ENCODE data around the gene HIF1A.

The HIF1A gene

GRCh38 chr14:61716956-61717355 lies 21.6 kb downstream of the HIF1A start:
- no peak for DNase-seq (ENCODE audit: low spot score)
- in situ Hi-C loops (cut with MboI; ENCODE audit: low pct_unique_long_range_greater_than_20kb, low sequenced_read_pairs, unreplicated experiment) = no loop called here
- TF ChIP-seq CTCF (IDR thresholded peaks at IDR 0.05; ENCODE audit: extremely low read depth, insufficient read depth, missing control alignments) = no peak

- in situ Hi-C loops (cut with MboI; ENCODE audit: low pct_unique_long_range_greater_than_20kb, low sequenced_read_pairs, unreplicated experiment) = no loop called here
- TF ChIP-seq CTCF (IDR thresholded peaks at IDR 0.05; ENCODE audit: extremely low read depth, insufficient read depth, missing control alignments) = no peak
- DNase-seq (ENCODE audit: low spot score) = no peak
Measured at GRCh38 chr14:61718039-61718438, 22.7 kb downstream of the HIF1A start.

- DNase-seq (ENCODE audit: low spot score) = no peak
- in situ Hi-C loops (cut with MboI; ENCODE audit: low pct_unique_long_range_greater_than_20kb, low sequenced_read_pairs, unreplicated experiment) = no loop called here
- no peak for TF ChIP-seq CTCF (IDR thresholded peaks at IDR 0.05; ENCODE audit: extremely low read depth, insufficient read depth, missing control alignments)
Measured at GRCh38 chr14:61719344-61720293, 24.3 kb downstream of the HIF1A start.

- in situ Hi-C loops (cut with MboI; ENCODE audit: low pct_unique_long_range_greater_than_20kb, low sequenced_read_pairs, unreplicated experiment) = no loop called here
Measured at GRCh38 chr14:61720294-61720661, 25.0 kb downstream of the HIF1A start.

GRCh38 chr14:61720741-61721140 lies 25.4 kb downstream of the HIF1A start:
- no peak for DNase-seq (ENCODE audit: low spot score)
- no peak for TF ChIP-seq CTCF (IDR thresholded peaks at IDR 0.05; ENCODE audit: extremely low read depth, insufficient read depth, missing control alignments)
- in situ Hi-C loops (cut with MboI; ENCODE audit: low pct_unique_long_range_greater_than_20kb, low sequenced_read_pairs, unreplicated experiment) = no loop called here

More at GRCh38 chr14:61720294-61720661, 25.0 kb downstream of the HIF1A start:
- no peak for DNase-seq (ENCODE audit: low spot score)
- TF ChIP-seq CTCF (IDR thresholded peaks at IDR 0.05; ENCODE audit: extremely low read depth, insufficient read depth, missing control alignments) = no peak

- in situ Hi-C loops (cut with MboI; ENCODE audit: low pct_unique_long_range_greater_than_20kb, low sequenced_read_pairs, unreplicated experiment) = no loop called here
- no peak for DNase-seq (ENCODE audit: low spot score)
- no peak for TF ChIP-seq CTCF (IDR thresholded peaks at IDR 0.05; ENCODE audit: extremely low read depth, insufficient read depth, missing control alignments)
Measured at GRCh38 chr14:61724133-61724532, 28.8 kb downstream of the HIF1A start.
